Naive thymus-derived CD4-positive, alpha-beta T cell (primary cell): Measurements from ENCODE around the gene FNDC1. TPM values are rescaled to one million over a fixed set of nuclear protein-coding genes. Genes with fewer than 3 reads are reported as not detected.
"Not testable (repeated sequence)": the region's sequence is repeated elsewhere in the genome, so short reads cannot be mapped to it uniquely, and the experiment has no call there.

Source experiments
- ATAC-seq: fragments of 150-1000 bp; cut with Tn5 transposase; 2 replicates; pipeline ENCODE4 v1.10.0; 2021; ENCODE audit warnings: mild to moderate bottlenecking, moderate library complexity
- CTCF ChIA-PET: fragments of 350-600 bp; sonication (Branson Sonifier 250); formaldehyde crosslinking; loops from one replicate; lab custom pipeline; 2021; ENCODE audit warnings: antibody characterized with exemption; lab: Charles Lee
- POLR2A ChIA-PET: fragments of 350-600 bp; sonication (Branson Sonifier 250); formaldehyde crosslinking; loops from one replicate; lab custom pipeline; 2021; ENCODE audit warnings: antibody characterized with exemption, inconsistent platforms; lab: Charles Lee
- DNase-seq, 9 donors: peaks; one replicate each; pipeline versions ENCODE4 v3.0.0 to v3.0.0-alpha.2; 2020 to 2022; ENCODE audit warnings: mixed read lengths in 1 of 9
- H3K27ac ChIP-seq: one replicate; pipeline ENCODE4 v1.7.0; 2013; ENCODE audit warnings: mild to moderate bottlenecking, low read depth, low read length, moderate library complexity
- H3K27me3 ChIP-seq, 2 donors: one replicate each; pipeline ENCODE4 v1.7.0; 2013; ENCODE audit warnings: low read length in 2 of 2, mild to moderate bottlenecking in 2 of 2, moderate library complexity in 2 of 2; ENCODE audit not compliant: control insufficient read depth in 2 of 2, insufficient read depth in 2 of 2
- H3K36me3 ChIP-seq, 3 experiments: 1 replicate in 2 of 3; 2 replicates in 1 of 3; pipeline ENCODE4 v1.7.0; 2013; ENCODE audit warnings: low read length in 3 of 3, mild to moderate bottlenecking in 3 of 3, moderate library complexity in 1 of 3; ENCODE audit not compliant: insufficient read depth in 3 of 3, control insufficient read depth in 2 of 3
- H3K4me1 ChIP-seq, 2 donors: one replicate each; pipeline ENCODE4 v1.7.0; 2013; ENCODE audit warnings: low read length in 2 of 2, mild to moderate bottlenecking in 2 of 2, moderate library complexity in 1 of 2; ENCODE audit not compliant: control insufficient read depth in 2 of 2, insufficient read depth in 2 of 2
- H3K4me3 ChIP-seq: 2 replicates; pipeline ENCODE4 v1.7.0; 2013; ENCODE audit warnings: mild to moderate bottlenecking, low read length
- H3K9me3 ChIP-seq, 3 experiments: 1 replicate in 2 of 3; 2 replicates in 1 of 3; pipeline ENCODE4 v1.7.0; 2013; ENCODE audit warnings: low read length in 3 of 3; ENCODE audit not compliant: control insufficient read depth in 2 of 3
- H3K27ac Mint-ChIP-seq, 9 donors: one replicate each; pipeline ENCODE4 v1.8.0; 2020 to 2022; ENCODE audit warnings: mixed read lengths in 9 of 9, mild to moderate bottlenecking in 8 of 9, moderate library complexity in 5 of 9, inconsistent platforms in 2 of 9
- H3K27me3 Mint-ChIP-seq, 5 donors: one replicate each; pipeline ENCODE4 v1.8.0; 2021 to 2022; ENCODE audit warnings: mixed read lengths in 5 of 5, mild to moderate bottlenecking in 1 of 5
- H3K36me3 Mint-ChIP-seq, 5 donors: one replicate each; pipeline ENCODE4 v1.8.0; 2020 to 2022; ENCODE audit warnings: mixed read lengths in 5 of 5, mild to moderate bottlenecking in 3 of 5, inconsistent platforms in 1 of 5
- H3K4me1 Mint-ChIP-seq, 7 donors: one replicate each; pipeline ENCODE4 v1.8.0; 2020 to 2022; ENCODE audit warnings: mixed read lengths in 7 of 7, mild to moderate bottlenecking in 3 of 7, inconsistent platforms in 1 of 7
- H3K4me3 Mint-ChIP-seq, 10 donors: one replicate each; pipeline ENCODE4 v1.8.0; 2020 to 2022; ENCODE audit warnings: mild to moderate bottlenecking in 10 of 10, mixed read lengths in 10 of 10, moderate library complexity in 6 of 10, inconsistent platforms in 2 of 10
- H3K9me3 Mint-ChIP-seq, 11 donors: one replicate each; pipeline ENCODE4 v1.8.0; 2020 to 2022; ENCODE audit warnings: mixed read lengths in 11 of 11, mild to moderate bottlenecking in 4 of 11, inconsistent platforms in 1 of 11, moderate library complexity in 1 of 11
- intact Hi-C, 2 donors: fragments of 100-400 bp; cut with micrococcal nuclease; formaldehyde crosslinking; loops; one replicate each; pipeline ENCODE4 v1.15.1; 2023
- polyA plus RNA-seq, 2 donors: library from polyadenylated mRNA; unstranded; fragments of 300-500 nt; fragmentation: Illumina TruSeq; gene quantifications; one replicate each; pipeline ENCODE4 v1.2.3, GENCODE V29; 2021
- total RNA-seq, 6 experiments: library from RNA in 5 of 6; stranded (reverse) in 5 of 6; gene quantifications; 1 replicate in 5 of 6; 2 replicates in 1 of 6; pipeline ENCODE4 v1.2.3 and lab custom pipeline; 2021 to 2026

FNDC1 gene
- total RNA-seq (not detected), polyA plus RNA-seq (not detected), total RNA-seq (lab: John Stamatoyannopoulos, UW) (not detected)

GRCh38 chr6:159169193-159169555 is at the start of gene FNDC1:
Gene FNDC1, plus strand, starts transcription at chr6:159169400. Its CDS starts 197 bp downstream, at chr6:159169597.
- no peaks in the 10 kb centered on the region for H3K36me3 ChIP-seq
- Mint-ChIP-seq H3K9me3 (peaks cover 0 to 1% (median 0%) of the 10 kb centered on the region in 11 donors), H3K27me3 (peaks cover 83 to 89% (median 88%) of the 10 kb centered on the region in 5 donors), H3K27ac (no peak within 1 kb of the TSS), H3K4me1 (peaks cover 12 to 26% (median 18%) of the 10 kb centered on the region in 7 donors), H3K36me3 (no peaks in the 10 kb centered on the region), H3K4me3 (peak within 1 kb of the TSS; percentile 58 to 82 (median 68))
- no peak within 1 kb of the TSS for H3K27ac ChIP-seq
- intact Hi-C loops = loop anchor here in 1 of 2 donors (1.0 kb wide), 1 partner anchor 485 kb away; no protein-coding TSS in a partner anchor
- ChIA-PET CTCF (no interaction called here), POLR2A (no interaction called here)
- H3K4me1 ChIP-seq = peaks cover 0 to 4% of the 10 kb centered on the region in 2 donors
- H3K9me3 ChIP-seq = no peaks in the 10 kb centered on the region
- peaks cover 3 to 13% of the 10 kb centered on the region in 2 donors for H3K27me3 ChIP-seq
- peak in 7 of 9 donors; percentile 24 to 79 (median 46) for DNase-seq
- no peak within 1 kb of the TSS for H3K4me3 ChIP-seq
- peak; percentile 85 for ATAC-seq

GRCh38 chr6:159119791-159120190 is 49.4 kb upstream of the FNDC1 start:
- DNase-seq (no peak), ATAC-seq (peak; percentile 30)
- Mint-ChIP-seq H3K27ac (no peak overlapping the region), H3K4me3 (no peak overlapping the region), H3K27me3 (peaks cover 0 to 22% (median 0%) of the 10 kb centered on the region in 5 donors), H3K9me3 (peaks cover 0 to 1% (median 0%) of the 10 kb centered on the region in 11 donors), H3K4me1 (peaks cover 0 to 14% (median 4%) of the 10 kb centered on the region in 7 donors), H3K36me3 (peaks cover 0 to 2% (median 0%) of the 10 kb centered on the region in 5 donors)
- CTCF ChIA-PET = no interaction called here
- H3K9me3 ChIP-seq = no peaks in the 10 kb centered on the region
- intact Hi-C loops = no loop called here
- no peaks in the 10 kb centered on the region for H3K27me3 ChIP-seq
- no peak overlapping the region for H3K4me3 ChIP-seq
- H3K36me3 ChIP-seq = no peaks in the 10 kb centered on the region
- POLR2A ChIA-PET = interaction anchor here (1.3 kb wide), 1 partner anchor 13 kb away, joined by 4 read pairs; no protein-coding TSS in a partner anchor
- no peak overlapping the region for H3K27ac ChIP-seq
- no peaks in the 10 kb centered on the region for H3K4me1 ChIP-seq

DNA sequence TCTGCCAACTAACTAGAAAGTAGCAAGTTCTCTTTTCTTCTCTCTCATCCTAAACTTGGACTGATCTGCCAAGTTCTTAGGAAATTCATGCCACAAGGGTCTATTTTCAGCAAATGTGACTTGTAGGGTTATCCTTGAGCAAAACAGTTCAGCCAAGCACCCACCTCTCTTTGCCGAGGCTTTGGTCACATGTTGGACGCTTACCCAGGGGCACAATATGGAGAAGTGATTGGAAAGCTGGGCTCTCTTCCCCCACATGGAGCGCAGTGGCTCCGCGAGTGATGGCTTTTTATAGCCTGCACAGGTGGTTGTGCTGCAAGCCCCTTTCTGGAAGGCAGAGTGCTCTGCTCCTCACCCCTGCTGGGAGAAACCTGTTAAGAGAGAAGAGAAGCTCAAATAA is 47.7 kb upstream of the FNDC1 start:
- DNase-seq (no peak), ATAC-seq (no peak)
- Mint-ChIP-seq H3K27me3 (peaks cover 0 to 27% (median 0%) of the 10 kb centered on the region in 5 donors), H3K9me3 (peaks cover 0 to 1% (median 0%) of the 10 kb centered on the region in 11 donors), H3K27ac (no peak overlapping the region), H3K36me3 (peaks cover 0 to 2% (median 0%) of the 10 kb centered on the region in 5 donors), H3K4me1 (peaks cover 0 to 14% (median 0%) of the 10 kb centered on the region in 7 donors), H3K4me3 (no peak overlapping the region)
- H3K27me3 ChIP-seq = no peaks in the 10 kb centered on the region
- no peaks in the 10 kb centered on the region for H3K4me1 ChIP-seq
- no peaks in the 10 kb centered on the region for H3K36me3 ChIP-seq
- H3K27ac ChIP-seq = no peak overlapping the region
- POLR2A ChIA-PET = interaction anchor here (1.5 kb wide), 1 partner anchor 10 kb away, joined by 4 read pairs; no protein-coding TSS in a partner anchor
- CTCF ChIA-PET = interaction anchor here (1.0 kb wide), 1 partner anchor 17 kb away, joined by 4 read pairs; no protein-coding TSS in a partner anchor
- H3K4me3 ChIP-seq = no peak overlapping the region
- intact Hi-C loops = no loop called here
- H3K9me3 ChIP-seq = no peaks in the 10 kb centered on the region

DNA sequence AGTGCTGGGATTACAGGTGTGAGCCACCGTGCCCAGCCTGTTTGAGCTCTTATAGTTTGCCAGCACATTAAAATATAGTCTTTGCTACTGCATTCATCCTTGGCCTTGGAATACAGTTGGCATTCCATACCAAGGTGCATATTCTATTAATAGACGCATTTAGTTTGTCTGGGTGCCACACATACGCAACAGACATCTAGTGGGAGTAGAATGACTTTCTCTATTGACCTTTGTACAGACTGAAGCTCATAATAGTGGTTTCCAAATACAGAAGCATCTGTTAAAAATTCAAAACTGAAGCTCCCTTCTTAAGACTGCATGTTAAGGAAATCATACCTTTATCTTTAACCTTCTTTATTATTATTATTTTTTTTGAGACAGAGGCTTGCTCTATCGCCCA is 46.7 kb upstream of the FNDC1 start:
- H3K9me3 Mint-ChIP-seq = peaks cover 0 to 1% (median 0%) of the 10 kb centered on the region in 11 donors
- intact Hi-C loops = no loop called here
- peaks cover 0 to 2% (median 0%) of the 10 kb centered on the region in 5 donors for H3K36me3 Mint-ChIP-seq
- Histone ChIP-seq H3K36me3 (no peaks in the 10 kb centered on the region), H3K27me3 (no peaks in the 10 kb centered on the region), H3K4me3 (no peak overlapping the region), H3K9me3 (no peaks in the 10 kb centered on the region), H3K27ac (no peak overlapping the region), H3K4me1 (no peaks in the 10 kb centered on the region)
- no peak overlapping the region for H3K27ac Mint-ChIP-seq
- ChIA-PET CTCF (no interaction called here), POLR2A (interaction anchor here (0.8 to 1.5 kb wide), 2 partner anchors 11 to 1900 kb away, joined by 3 to 4 read pairs; no protein-coding TSS in a partner anchor)
- H3K4me3 Mint-ChIP-seq = no peak overlapping the region
- DNase-seq (no peak), ATAC-seq (no peak)
- peaks cover 0 to 14% (median 0%) of the 10 kb centered on the region in 7 donors for H3K4me1 Mint-ChIP-seq
- H3K27me3 Mint-ChIP-seq = peaks cover 0 to 30% (median 0%) of the 10 kb centered on the region in 5 donors

DNA sequence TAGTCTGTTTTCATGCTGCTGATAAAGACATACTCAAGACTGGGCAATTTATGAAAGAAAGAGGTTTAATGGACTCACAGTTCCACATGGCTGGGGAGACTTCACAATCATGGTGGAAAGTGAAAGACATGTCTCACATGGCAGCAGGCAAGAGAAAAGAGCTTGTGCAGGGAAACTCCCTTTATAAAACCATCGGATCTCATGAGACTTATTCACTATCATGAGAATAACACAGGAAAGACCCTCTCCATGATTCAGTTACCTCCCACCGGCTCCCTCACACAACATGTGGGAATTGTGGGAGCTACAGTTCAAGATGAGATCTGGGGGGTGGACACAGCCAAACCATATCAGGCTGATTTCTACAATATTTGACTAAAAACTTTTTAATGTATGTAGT is 45.4 kb upstream of the FNDC1 start:
- H3K4me1 ChIP-seq, ATAC-seq, H3K27ac ChIP-seq, H3K9me3 ChIP-seq, H3K27ac Mint-ChIP-seq, H3K9me3 Mint-ChIP-seq, intact Hi-C loops, H3K27me3 ChIP-seq, DNase-seq, H3K36me3 Mint-ChIP-seq, H3K4me3 Mint-ChIP-seq, H3K4me3 ChIP-seq, H3K36me3 ChIP-seq: not testable (repeated sequence)
- ChIA-PET CTCF (interaction anchor here (0.9 kb wide), 1 partner anchor 11 kb away, joined by 3 read pairs; no protein-coding TSS in a partner anchor), POLR2A (interaction anchor here (0.7 kb wide), 1 partner anchor 279 kb away, joined by 3 read pairs; no protein-coding TSS in a partner anchor)
- peaks cover 0 to 28% (median 0%) of the 10 kb centered on the region in 5 donors for H3K27me3 Mint-ChIP-seq
- peaks cover 0 to 12% (median 0%) of the 10 kb centered on the region in 7 donors for H3K4me1 Mint-ChIP-seq

DNA sequence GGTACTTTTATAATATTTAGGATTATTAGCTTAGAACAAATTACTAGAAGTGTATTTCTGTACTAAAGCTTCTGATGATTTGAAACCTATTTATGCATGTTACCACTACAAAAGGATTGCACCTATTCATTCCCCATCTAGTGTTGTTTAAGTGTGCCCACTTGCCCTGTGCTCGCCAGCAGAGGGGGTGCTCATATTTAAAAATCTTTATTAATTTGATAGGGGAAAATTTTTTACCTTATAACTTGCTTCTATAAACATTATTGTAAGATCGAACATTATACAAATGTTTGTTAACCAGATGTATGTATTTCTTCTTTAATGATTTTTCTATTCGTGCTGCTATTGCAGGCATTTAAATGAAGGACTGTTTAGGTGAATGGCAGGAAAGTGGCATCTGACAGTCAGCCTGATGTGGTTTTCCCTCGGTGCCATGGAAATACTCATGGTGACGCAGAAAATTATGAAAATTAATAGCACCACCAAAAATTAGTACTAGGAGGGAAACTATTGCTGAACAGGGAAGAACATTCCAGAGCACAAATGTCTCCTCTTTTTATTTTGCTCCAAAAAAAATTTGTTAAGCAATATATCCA is 44.1 kb upstream of the FNDC1 start:
- ATAC-seq (no peak), DNase-seq (no peak)
- Histone ChIP-seq H3K4me1 (no peaks in the 10 kb centered on the region), H3K27me3 (no peaks in the 10 kb centered on the region), H3K4me3 (no peak overlapping the region), H3K9me3 (no peaks in the 10 kb centered on the region), H3K36me3 (no peaks in the 10 kb centered on the region), H3K27ac (no peak overlapping the region)
- H3K36me3 Mint-ChIP-seq = peaks cover 0 to 2% (median 0%) of the 10 kb centered on the region in 5 donors
- no peak overlapping the region for H3K4me3 Mint-ChIP-seq
- peaks cover 0 to 27% (median 0%) of the 10 kb centered on the region in 5 donors for H3K27me3 Mint-ChIP-seq
- ChIA-PET POLR2A (no interaction called here), CTCF (interaction anchor here (0.6 to 1.5 kb wide), 4 partner anchors 9 to 421 kb away, joined by 3 to 8 read pairs (median 6); no protein-coding TSS in a partner anchor)
- no peaks in the 10 kb centered on the region for H3K9me3 Mint-ChIP-seq
- H3K4me1 Mint-ChIP-seq = peaks cover 0 to 11% (median 0%) of the 10 kb centered on the region in 7 donors
- H3K27ac Mint-ChIP-seq = no peak overlapping the region
- intact Hi-C loops = no loop called here
